Activated CD4-positive, alpha-beta T cell treated with anti-CD3 and anti-CD28 coated beads, Interleukin-10, Interleukin-2, amounts not matched to agents 100 ng/mL and 50 ng/mL, durations not matched to agents 16 hours and 8 hours (primary cell): ENCODE measurements around the gene NFKB1.
"Not testable (repeated sequence)": the region's sequence is repeated elsewhere in the genome, so short reads cannot be mapped to it uniquely, and the experiment has no call there.

Experiments
- DNase-seq: peaks from one replicate; pipeline ENCODE4 v3.0.0-alpha.2; 2020

NFKB1 gene

DNA sequence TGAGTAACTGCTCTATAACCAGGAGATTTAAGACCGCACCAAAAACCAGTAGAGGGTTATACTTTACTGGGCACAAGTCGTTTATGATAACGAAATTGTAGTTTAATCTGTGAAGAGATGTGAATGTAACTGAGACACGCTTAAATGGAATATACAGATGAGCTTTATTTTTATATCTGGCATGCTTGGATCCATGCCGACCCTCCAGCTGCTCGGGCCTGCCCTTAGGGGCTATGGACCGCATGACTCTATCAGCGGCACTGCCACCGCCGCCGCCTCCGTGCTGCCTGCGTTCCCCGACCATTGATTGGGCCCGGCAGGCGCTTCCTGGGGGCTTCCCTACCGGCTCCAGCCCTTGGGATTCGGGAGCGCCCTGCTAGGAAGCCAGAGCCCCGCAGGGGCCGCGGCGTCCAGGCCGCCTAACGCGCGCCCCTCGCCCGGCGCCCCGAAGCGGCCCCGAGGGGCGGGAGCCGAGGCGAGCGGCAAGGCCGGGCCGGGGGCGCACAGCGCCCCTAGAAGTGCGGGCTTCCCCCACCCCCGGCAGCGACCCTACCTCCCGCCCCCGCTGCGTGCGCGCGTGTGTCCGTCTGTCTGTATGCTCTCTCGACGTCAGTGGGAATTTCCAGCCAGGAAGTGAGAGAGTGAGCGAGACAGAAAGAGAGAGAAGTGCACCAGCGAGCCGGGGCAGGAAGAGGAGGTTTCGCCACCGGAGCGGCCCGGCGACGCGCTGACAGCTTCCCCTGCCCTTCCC, at the start of gene NFKB1:
NFKB1 (plus strand) TSS at position 664 of the 751 bp plus-strand sequence. CDS start 24,160 bp downstream, outside the sequence.
- peak; percentile 90 for DNase-seq

DNA sequence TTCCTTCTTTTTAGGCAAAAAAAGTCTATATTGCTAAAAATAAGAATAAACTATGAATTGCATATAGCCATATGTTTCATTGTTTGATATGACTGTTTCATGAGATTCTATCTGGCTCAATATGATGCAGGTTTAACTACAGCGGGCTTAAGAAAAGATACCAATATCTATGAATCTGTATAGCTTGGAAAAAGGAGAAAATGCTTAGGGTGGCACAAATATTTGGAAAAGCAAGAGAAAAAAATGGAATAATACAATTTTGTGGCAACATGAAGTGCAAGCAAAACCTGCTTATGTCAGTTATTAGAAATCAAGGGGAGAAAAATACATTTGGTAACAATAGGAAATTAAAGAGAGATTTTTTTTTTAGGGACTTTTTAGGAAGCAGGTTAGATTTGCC, 48.3 kb upstream of the NFKB1 start:
- DNase-seq, result no peak

DNA sequence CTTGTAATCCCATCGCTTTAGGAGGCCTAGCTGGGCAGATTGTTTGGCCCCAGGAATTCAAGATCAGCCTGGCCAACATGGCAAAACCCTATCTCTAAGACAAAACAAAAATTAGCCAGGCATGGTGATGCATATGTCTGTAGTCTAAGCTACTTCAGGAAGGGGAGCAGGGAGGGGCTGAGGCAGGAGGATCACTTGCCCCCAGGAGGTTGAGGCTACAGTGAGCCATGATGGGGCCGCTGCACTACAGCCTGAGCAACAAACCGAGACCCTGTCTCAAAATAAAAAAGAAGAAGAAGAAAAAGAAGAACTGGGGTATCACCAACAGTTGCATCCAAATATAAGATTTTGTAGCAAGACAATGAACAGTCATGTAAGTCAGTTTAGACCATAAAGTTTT, 47.3 kb upstream of the NFKB1 start:
- no peak for DNase-seq

DNA sequence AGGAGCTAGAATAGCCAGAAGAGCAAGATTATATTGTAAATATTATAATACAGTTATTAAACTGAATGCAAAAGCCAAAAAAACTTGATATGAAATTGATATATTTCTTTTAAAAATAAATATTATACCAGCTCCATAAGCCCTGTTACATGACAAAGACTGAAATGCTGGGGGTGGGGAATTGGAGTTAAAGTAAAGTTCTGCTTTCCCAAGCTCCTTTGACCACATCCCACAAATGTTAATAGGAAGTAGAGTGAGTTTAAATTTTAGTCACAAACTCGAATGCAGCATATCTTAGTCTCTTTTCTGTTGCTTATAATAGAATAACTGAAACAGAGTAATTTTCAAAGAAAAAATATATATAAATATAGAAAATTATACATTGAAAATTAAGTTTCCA, 46.9 kb upstream of the NFKB1 start:
- no peak for DNase-seq

- DNase-seq, result no peak
These were observed 46.0 kb upstream of the NFKB1 start for GRCh38 chr4:102454981-102455685.

GRCh38 chr4:102455750-102456149, 45.4 kb upstream of the NFKB1 start:
- no peak for DNase-seq

DNA sequence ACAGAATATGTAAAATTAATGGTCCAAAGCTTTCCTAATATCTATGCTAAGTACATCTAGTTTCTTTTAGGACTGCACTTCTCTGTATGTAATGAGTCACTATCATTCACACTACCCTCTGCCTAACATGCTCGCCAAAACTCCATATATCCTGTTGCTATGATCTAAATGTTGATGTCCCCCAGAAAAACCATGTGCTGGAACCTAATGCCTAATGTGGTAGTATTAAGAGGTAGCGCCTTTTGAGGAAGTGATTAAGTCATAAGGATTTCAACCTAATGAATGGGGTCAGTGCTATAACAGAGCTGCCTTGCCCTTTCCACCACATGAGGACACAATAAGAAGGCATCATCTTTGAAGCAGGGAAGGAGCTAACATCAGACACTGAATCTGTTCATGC, 34.9 kb upstream of the NFKB1 start:
- DNase-seq, result no peak

DNA sequence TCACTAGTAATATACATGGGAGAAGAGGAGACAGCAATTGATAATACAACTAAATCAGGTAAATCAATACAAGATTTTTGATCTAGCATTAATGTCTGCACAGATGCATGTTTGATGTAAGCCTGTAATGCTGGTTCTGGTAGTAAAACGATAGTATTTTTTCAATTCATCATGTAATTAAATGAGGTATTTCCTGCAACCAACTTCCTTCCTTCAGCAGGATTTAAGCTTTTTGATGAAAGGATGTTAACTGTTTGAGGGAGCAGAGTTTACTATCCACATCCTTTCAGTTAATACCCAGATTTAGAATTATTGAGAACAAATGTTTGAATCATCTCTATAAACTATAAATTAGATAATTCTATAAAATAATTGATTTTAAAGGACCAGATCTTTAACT, 31.4 kb upstream of the NFKB1 start:
- no peak for DNase-seq

DNA sequence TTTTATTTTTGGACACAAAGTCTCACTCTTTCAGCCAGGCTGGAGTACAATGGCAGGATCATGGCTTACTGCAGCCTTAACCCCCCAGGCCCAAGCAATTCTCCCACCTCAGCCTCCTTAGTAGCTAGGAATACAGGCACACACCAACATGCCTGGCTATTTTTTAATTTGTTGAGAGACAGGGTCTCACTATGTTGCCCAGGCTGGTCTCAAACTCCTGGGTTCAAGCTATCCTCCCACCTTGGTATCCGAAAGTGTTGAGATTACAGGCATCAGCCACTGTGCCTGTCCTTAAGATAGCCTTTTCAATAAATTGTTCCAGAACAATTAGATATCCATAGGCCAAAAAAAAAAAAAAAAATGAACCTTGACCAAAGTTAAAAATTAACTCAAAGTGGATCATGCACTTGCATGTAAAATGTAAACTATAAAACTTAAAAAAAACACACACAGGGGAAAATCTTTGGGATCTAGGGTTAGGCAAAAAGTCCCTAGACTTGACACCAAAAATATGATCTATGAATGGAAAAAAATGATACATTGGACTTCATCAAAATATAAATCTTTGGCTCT, 28.6 kb upstream of the NFKB1 start:
- DNase-seq, result no peak

- no peak for DNase-seq
These were observed 27.7 kb upstream of the NFKB1 start for GRCh38 chr4:102473476-102473875.

- no peak for DNase-seq
These were observed 26.2 kb upstream of the NFKB1 start for GRCh38 chr4:102474736-102475504.

- DNase-seq, result no peak
These were observed 23.5 kb upstream of the NFKB1 start for GRCh38 chr4:102477657-102478056.

- no peak for DNase-seq
These were observed 23.0 kb upstream of the NFKB1 start for GRCh38 chr4:102478186-102478585.

GRCh38 chr4:102479832-102480231, 21.3 kb upstream of the NFKB1 start:
- not testable (repeated sequence) for DNase-seq

DNA sequence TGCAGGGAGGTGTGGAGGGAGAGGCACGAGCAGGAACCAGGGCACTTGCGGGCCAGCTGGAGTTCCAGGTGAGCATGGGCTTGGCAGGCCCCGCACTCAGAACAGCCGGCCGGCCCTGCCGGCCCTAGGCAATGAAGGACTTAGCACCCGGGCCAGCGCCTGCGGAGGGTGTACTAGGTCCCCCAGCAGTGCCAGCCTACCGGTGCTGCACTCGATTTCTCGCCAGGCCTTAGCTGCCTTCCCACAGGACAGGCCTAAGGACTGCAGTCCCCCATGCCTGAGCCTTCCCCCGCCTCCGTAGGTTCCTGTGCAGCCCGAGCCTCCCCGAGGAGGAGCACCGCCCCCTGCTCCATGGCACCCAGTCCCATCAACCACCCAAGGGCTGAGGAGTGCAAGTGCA, 18.0 kb upstream of the NFKB1 start:
- DNase-seq, result no peak

DNA sequence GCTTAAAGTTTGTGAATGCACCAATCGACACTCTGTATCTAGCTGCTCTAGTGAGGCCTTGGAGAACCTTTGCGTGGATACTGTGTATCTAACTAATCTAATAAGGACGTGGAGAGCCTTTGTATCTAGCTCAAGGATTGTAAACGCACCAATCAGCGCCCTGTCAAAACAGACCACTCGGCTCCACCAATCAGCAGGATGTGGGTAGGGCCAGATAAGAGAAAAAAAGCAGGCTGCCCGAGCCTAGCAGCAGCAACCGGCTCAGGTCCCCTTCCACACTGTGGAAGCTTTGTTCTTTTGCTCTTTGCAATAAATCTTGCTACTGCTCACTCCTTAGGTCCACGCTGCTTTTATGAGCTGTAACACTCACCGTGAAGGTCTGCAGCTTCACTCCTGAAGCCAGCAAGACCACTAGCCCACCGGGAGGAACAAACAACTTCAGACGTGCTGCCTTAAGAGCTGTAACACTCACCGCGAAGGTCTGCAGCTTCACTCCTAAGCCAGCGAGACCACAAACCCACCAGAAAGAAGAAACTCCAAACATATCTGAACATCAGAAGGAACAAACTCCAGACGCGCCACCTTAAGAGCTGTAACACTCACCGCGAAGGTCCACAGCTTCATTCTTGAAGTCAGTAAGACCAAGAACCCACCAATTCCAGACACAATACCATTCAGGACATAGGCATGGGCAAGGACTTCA, 17.0 kb upstream of the NFKB1 start:
- DNase-seq, result not testable (repeated sequence)

DNA sequence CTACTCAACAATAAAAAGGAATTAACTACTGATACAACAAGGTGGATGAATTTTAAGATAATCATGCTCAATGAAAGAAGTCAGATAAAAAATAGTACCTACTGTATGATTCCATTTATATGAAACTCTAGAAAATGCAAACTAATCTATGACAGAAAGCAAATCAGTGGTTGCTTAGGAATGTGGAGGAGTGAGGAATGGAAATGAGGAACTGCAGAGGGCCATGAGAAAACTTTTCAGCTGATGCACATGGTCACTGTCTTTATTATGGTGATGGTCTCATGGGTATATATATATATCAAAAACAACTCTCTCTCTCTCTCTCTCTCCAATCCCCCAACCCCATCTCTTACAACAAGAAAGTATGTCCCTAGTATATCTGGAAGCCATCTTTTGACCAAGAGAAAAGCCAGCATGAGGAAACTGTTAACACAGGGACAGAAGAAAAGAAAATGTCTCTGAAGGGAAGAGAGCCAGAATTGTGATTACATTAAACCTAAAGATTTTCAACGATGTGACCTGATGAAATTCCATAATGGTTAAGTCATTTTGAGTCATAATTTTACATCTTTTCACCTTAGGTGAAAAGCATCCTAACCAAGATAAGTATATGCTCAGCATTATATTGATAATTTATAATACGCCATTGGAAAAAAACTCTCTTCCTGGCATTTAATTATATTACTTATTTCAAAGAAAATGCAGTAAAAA, 8.5 kb upstream of the NFKB1 start:
- no peak for DNase-seq

GRCh38 chr4:102493257-102493656, 7.9 kb upstream of the NFKB1 start:
- no peak for DNase-seq

GRCh38 chr4:102493794-102494193, 7.4 kb upstream of the NFKB1 start:
- DNase-seq, result no peak

- no peak for DNase-seq
These were observed 6.6 kb upstream of the NFKB1 start for GRCh38 chr4:102494603-102495002.

GRCh38 chr4:102497986-102498385, 3.2 kb upstream of the NFKB1 start:
- no peak for DNase-seq

DNA sequence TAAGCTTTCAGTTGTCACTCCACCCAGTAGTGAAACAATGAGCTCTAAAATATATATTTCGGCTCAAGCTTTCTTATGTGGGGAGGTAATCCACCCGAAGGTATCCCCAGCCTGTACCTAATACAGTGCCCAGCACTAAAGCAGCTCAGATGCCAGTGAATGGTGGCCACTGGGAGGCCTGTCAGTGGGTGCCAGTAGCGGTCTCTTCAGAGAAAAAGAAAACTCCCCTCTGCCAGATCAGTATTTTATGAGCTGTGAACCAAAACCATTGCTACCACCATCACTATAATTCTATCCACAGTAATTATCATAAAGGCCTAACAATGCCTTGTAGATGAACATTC, 835 bp upstream of the NFKB1 start:
- DNase-seq, result peak; percentile 23

DNA sequence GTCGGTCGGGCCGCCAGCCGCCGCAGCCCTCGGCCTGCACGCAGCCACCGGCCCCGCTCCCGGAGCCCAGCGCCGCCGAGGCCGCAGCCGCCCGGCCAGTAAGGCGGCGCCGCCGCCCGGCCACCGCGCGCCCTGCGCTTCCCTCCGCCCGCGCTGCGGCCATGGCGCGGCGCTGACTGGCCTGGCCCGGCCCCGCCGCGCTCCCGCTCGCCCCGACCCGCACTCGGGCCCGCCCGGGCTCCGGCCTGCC, 213 bp downstream of the NFKB1 start:
- DNase-seq, result no peak
